ENCODE measurements around the gene ADRM1.

Gene ADRM1

DNA sequence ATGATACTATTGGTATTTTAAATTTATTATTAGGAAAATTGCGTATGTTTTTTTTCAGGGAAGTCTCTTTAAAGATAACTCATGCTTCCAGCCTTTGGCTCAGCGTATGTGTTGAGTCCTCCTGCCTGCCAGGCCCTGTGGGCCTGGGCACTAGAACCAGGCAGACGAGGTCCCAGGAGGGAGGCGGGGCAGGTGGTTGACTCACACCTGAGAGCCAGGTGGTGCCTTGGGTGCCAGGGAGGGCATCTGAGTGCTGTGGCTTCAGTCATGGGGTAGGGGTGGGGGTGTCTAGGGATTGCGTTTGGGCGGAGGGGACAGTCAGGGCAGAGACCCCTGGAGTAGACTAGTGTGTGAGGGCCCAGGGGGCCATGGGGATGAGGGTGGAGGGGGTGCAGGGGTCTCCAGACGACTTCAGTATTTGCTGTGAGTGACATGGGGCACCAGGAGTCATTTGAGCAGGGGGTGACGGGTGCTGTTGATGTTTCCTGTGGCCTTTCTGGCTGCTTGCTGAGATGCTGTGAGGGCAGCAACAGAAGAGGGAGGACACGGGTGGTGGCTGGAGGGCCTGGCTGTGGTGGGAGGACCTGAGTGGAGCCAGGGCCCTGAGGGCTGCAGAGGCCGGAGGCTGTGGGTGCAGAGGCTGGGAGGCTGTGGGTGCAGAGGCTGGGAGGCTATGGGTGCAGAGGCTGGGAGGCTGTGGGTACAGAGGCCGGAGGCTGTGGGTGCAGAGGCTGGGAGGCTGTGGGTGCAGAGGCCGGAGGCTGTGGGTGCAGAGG is 14.8 kb upstream of the ADRM1 start:
- no peak for ATAC-seq
- TF ChIP-seq ESRRG (CRISPR knock-in tag; IDR thresholded peaks at IDR 0.05) (no peak), ZNF8 (CRISPR knock-in tag; IDR thresholded peaks at IDR 0.05) (no peak), ZNF565 (CRISPR knock-in tag; conservative IDR thresholded peaks at IDR 0.05; ENCODE audit: low read depth) (no peak), ZC3H10 (CRISPR knock-in tag; IDR thresholded peaks at IDR 0.05) (no peak), ARNTL (CRISPR knock-in tag; IDR thresholded peaks at IDR 0.05; ENCODE audit: borderline replicate concordance, low read depth) (no peak), TCF4 (CRISPR knock-in tag; IDR thresholded peaks at IDR 0.05; ENCODE audit: borderline replicate concordance) (no peak), CSDC2 (CRISPR knock-in tag; IDR thresholded peaks at IDR 0.05) (no peak), SNAI2 (CRISPR knock-in tag; IDR thresholded peaks at IDR 0.05) (no peak), ISL1 (CRISPR knock-in tag; IDR thresholded peaks at IDR 0.05) (no peak), OSR1 (CRISPR knock-in tag; IDR thresholded peaks at IDR 0.05) (no peak), ZNF70 (CRISPR knock-in tag; IDR thresholded peaks at IDR 0.05) (no peak), BACH2 (CRISPR knock-in tag; IDR thresholded peaks at IDR 0.05; ENCODE audit: borderline replicate concordance) (no peak), TOX (CRISPR knock-in tag; IDR thresholded peaks at IDR 0.05; ENCODE audit: borderline replicate concordance) (no peak), ZFP30 (CRISPR knock-in tag; IDR thresholded peaks at IDR 0.05) (no peak), PPARA (CRISPR knock-in tag; IDR thresholded peaks at IDR 0.05; ENCODE audit: borderline replicate concordance) (no peak), ZFP3 (CRISPR knock-in tag; IDR thresholded peaks at IDR 0.05) (no peak)
- TF ChIP-seq, protein P1, sequence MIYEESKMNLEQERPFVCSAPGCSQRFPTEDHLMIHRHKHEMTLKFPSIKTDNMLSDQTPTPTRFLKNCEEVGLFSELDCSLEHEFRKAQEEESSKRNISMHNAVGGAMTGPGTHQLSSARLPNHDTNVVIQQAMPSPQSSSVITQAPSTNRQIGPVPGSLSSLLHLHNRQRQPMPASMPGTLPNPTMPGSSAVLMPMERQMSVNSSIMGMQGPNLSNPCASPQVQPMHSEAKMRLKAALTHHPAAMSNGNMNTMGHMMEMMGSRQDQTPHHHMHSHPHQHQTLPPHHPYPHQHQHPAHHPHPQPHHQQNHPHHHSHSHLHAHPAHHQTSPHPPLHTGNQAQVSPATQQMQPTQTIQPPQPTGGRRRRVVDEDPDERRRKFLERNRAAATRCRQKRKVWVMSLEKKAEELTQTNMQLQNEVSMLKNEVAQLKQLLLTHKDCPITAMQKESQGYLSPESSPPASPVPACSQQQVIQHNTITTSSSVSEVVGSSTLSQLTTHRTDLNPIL (CRISPR knock-in tag; IDR thresholded peaks at IDR 0.05; ENCODE audit: low read depth), result no peak
- TF ChIP-seq, protein P2, sequence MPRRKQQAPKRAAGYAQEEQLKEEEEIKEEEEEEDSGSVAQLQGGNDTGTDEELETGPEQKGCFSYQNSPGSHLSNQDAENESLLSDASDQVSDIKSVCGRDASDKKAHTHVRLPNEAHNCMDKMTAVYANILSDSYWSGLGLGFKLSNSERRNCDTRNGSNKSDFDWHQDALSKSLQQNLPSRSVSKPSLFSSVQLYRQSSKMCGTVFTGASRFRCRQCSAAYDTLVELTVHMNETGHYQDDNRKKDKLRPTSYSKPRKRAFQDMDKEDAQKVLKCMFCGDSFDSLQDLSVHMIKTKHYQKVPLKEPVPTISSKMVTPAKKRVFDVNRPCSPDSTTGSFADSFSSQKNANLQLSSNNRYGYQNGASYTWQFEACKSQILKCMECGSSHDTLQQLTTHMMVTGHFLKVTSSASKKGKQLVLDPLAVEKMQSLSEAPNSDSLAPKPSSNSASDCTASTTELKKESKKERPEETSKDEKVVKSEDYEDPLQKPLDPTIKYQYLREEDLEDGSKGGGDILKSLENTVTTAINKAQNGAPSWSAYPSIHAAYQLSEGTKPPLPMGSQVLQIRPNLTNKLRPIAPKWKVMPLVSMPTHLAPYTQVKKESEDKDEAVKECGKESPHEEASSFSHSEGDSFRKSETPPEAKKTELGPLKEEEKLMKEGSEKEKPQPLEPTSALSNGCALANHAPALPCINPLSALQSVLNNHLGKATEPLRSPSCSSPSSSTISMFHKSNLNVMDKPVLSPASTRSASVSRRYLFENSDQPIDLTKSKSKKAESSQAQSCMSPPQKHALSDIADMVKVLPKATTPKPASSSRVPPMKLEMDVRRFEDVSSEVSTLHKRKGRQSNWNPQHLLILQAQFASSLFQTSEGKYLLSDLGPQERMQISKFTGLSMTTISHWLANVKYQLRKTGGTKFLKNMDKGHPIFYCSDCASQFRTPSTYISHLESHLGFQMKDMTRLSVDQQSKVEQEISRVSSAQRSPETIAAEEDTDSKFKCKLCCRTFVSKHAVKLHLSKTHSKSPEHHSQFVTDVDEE (CRISPR knock-in tag; IDR thresholded peaks at IDR 0.05), result no peak
- TF ChIP-seq, protein P3, sequence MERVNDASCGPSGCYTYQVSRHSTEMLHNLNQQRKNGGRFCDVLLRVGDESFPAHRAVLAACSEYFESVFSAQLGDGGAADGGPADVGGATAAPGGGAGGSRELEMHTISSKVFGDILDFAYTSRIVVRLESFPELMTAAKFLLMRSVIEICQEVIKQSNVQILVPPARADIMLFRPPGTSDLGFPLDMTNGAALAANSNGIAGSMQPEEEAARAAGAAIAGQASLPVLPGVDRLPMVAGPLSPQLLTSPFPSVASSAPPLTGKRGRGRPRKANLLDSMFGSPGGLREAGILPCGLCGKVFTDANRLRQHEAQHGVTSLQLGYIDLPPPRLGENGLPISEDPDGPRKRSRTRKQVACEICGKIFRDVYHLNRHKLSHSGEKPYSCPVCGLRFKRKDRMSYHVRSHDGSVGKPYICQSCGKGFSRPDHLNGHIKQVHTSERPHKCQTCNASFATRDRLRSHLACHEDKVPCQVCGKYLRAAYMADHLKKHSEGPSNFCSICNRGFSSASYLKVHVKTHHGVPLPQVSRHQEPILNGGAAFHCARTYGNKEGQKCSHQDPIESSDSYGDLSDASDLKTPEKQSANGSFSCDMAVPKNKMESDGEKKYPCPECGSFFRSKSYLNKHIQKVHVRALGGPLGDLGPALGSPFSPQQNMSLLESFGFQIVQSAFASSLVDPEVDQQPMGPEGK (CRISPR knock-in tag; IDR thresholded peaks at IDR 0.05; ENCODE audit: borderline replicate concordance), result no peak
- TF ChIP-seq, protein P4, sequence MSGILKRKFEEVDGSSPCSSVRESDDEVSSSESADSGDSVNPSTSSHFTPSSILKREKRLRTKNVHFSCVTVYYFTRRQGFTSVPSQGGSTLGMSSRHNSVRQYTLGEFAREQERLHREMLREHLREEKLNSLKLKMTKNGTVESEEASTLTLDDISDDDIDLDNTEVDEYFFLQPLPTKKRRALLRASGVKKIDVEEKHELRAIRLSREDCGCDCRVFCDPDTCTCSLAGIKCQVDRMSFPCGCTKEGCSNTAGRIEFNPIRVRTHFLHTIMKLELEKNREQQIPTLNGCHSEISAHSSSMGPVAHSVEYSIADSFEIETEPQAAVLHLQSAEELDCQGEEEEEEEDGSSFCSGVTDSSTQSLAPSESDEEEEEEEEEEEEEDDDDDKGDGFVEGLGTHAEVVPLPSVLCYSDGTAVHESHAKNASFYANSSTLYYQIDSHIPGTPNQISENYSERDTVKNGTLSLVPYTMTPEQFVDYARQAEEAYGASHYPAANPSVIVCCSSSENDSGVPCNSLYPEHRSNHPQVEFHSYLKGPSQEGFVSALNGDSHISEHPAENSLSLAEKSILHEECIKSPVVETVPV (CRISPR knock-in tag; IDR thresholded peaks at IDR 0.05), result no peak

DNA sequence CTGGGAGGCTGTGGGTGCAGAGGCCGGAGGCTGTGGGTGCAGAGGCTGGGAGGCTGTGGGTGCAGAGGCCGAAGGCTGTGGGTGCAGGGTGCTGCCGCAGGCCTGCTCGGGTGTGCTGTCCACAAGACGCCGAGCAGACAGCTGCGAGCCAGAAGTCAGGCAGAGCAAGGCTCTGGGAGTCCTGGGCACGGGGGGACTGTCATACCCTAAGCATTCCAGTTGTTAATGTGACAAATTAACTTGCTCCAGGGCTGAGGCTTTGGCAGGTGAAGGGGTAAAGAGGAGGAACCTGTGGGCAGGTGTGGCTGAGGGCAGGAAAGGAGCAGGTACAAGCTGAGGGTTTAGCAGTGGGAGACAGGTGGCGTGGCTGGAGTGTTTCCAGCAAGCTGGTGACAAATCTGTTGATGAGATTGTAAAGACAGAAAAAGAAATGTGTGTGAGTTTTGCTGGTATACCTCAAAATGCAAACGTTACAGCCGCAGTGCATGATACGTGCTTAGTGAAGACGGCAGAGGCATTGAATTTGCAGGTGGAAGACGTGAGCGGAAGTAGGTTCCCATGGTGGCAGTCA is 14.2 kb upstream of the ADRM1 start:
- TF ChIP-seq ZNF70 (CRISPR knock-in tag; IDR thresholded peaks at IDR 0.05), result no peak
- no peak for TF ChIP-seq ZNF8 (CRISPR knock-in tag; IDR thresholded peaks at IDR 0.05)
- no peak for TF ChIP-seq RARB (CRISPR knock-in tag; IDR thresholded peaks at IDR 0.05)
- TF ChIP-seq ZFP3 (CRISPR knock-in tag; IDR thresholded peaks at IDR 0.05), result no peak
- TF ChIP-seq ESRRG (CRISPR knock-in tag; IDR thresholded peaks at IDR 0.05), result no peak
- TF ChIP-seq BACH2 (CRISPR knock-in tag; IDR thresholded peaks at IDR 0.05; ENCODE audit: borderline replicate concordance), result no peak
- no peak for TF ChIP-seq GLIS3 (CRISPR knock-in tag; IDR thresholded peaks at IDR 0.05)
- no peak for TF ChIP-seq SNAI2 (CRISPR knock-in tag; IDR thresholded peaks at IDR 0.05)
- no peak for TF ChIP-seq ZNF565 (CRISPR knock-in tag; conservative IDR thresholded peaks at IDR 0.05; ENCODE audit: low read depth)
- no peak for TF ChIP-seq PPARA (CRISPR knock-in tag; IDR thresholded peaks at IDR 0.05; ENCODE audit: borderline replicate concordance)
- TF ChIP-seq ZC3H10 (CRISPR knock-in tag; IDR thresholded peaks at IDR 0.05), result no peak
- TF ChIP-seq TOX (CRISPR knock-in tag; IDR thresholded peaks at IDR 0.05; ENCODE audit: borderline replicate concordance), result no peak
- no peak for TF ChIP-seq OSR1 (CRISPR knock-in tag; IDR thresholded peaks at IDR 0.05)
- TF ChIP-seq, protein P1 (CRISPR knock-in tag; IDR thresholded peaks at IDR 0.05; ENCODE audit: low read depth), result no peak

More for the DNA sequence above, 14.2 kb upstream of the ADRM1 start:
- ATAC-seq, result no peak

Measured in SK-N-SH treated with all-trans-retinoic acid at 6 μM for 48 hours (cell line).